ENCODE data around the gene CALHM6. TPM values are rescaled to one million over a fixed set of nuclear protein-coding genes. Genes with fewer than 3 reads are reported as not detected.

Gene CALHM6
- total RNA-seq, 1 donor from 2014 or later: not detected

- FAIRE-seq: no peak
These were observed 27.9 kb upstream of the CALHM6 start for GRCh38 chr6:116433206-116433712.

DNA sequence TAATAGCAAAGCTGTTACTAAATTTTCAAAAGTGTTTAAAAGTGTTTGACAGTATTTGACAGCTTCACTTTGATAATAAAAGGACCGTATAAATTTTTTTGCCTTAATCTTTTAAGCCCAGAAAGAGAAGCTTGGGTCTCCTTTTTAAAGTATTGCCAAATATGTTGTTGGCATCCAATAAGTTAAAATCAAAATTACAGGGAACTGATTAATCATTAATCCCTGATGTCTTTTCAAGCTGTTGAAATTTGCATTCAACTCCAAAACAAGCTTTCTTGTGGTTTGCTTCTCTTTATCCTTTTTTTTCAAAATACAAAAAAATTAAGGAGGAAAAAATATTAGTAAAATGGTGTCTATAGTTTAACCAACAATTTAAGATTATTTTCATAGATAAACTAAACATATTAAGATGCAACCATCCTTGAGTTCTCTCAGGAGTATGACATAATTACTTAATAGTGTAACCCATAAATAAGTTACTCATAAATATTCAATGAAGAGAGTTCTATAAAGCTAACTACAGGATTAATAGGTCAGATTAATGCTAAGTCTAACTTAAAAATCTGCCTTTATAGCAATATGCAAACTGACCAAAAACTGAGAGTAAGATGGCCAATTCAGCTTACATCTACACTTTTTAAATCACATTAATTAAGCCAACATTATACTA is 27.0 kb upstream of the CALHM6 start:
- H3K9ac ChIP-seq (ENCODE audit: low read length): no peak overlapping the region
- no peaks in the 10 kb centered on the region for H3K27me3 ChIP-seq (ENCODE audit: insufficient read depth, low read length)
- H3K36me3 ChIP-seq (ENCODE audit: insufficient read depth, low read length): peaks cover 29% of the 10 kb centered on the region
- TF ChIP-seq CTCF (IDR thresholded peaks at IDR 0.05; ENCODE audit: insufficient read depth, low read depth, low read length) (no peak), EZH2 (IDR thresholded peaks at IDR 0.05; ENCODE audit: insufficient read depth, low read length) (no peak)
- DNase-seq (ENCODE audit: low read depth) (no peak), FAIRE-seq (no peak)
- no peak overlapping the region for H3K4me3 Mint-ChIP-seq (ENCODE audit: unreplicated experiment)
- no peaks in the 10 kb centered on the region for H3K27me3 Mint-ChIP-seq (ENCODE audit: low read depth, unreplicated experiment)
- H3K9me3 ChIP-seq (ENCODE audit: insufficient read depth, low read depth, low read length): no peaks in the 10 kb centered on the region
- peaks cover 8% of the 10 kb centered on the region for H3K4me1 ChIP-seq (ENCODE audit: insufficient read depth, low read length)
- H3K4me2 ChIP-seq (ENCODE audit: low read length): no peak overlapping the region
- peaks cover 17% of the 10 kb centered on the region for H3K36me3 Mint-ChIP-seq (ENCODE audit: low read depth, unreplicated experiment)
- peaks cover 5% of the 10 kb centered on the region for H3K4me1 Mint-ChIP-seq (ENCODE audit: low read depth, unreplicated experiment)
- H3K27ac ChIP-seq (ENCODE audit: low read depth, low read length): no peak overlapping the region
- no peak overlapping the region for H2AFZ ChIP-seq (ENCODE audit: low read depth, low read length)
- no peak overlapping the region for H3K27ac Mint-ChIP-seq (ENCODE audit: unreplicated experiment)
- no peaks in the 10 kb centered on the region for H3K79me2 ChIP-seq (ENCODE audit: insufficient read depth, low read length)
- H3K9me3 Mint-ChIP-seq (ENCODE audit: unreplicated experiment): no peaks in the 10 kb centered on the region
- H4K20me1 ChIP-seq (ENCODE audit: insufficient read depth, low read length): no peaks in the 10 kb centered on the region
- no peak overlapping the region for H3K4me3 ChIP-seq (ENCODE audit: insufficient read depth, low read depth, low read length)

More at GRCh38 chr6:116433206-116433712, 27.9 kb upstream of the CALHM6 start:
- no peaks in the 10 kb centered on the region for H3K27me3 Mint-ChIP-seq (ENCODE audit: low read depth, unreplicated experiment)
- Histone ChIP-seq H3K79me2 (ENCODE audit: insufficient read depth, low read length) (no peaks in the 10 kb centered on the region), H2AFZ (ENCODE audit: low read depth, low read length) (no peak overlapping the region), H3K4me1 (ENCODE audit: insufficient read depth, low read length) (no peaks in the 10 kb centered on the region), H4K20me1 (ENCODE audit: insufficient read depth, low read length) (no peaks in the 10 kb centered on the region), H3K4me3 (ENCODE audit: insufficient read depth, low read depth, low read length) (no peak overlapping the region), H3K36me3 (ENCODE audit: insufficient read depth, low read length) (peaks cover 32% of the 10 kb centered on the region), H3K27me3 (ENCODE audit: insufficient read depth, low read length) (no peaks in the 10 kb centered on the region), H3K9me3 (ENCODE audit: insufficient read depth, low read depth, low read length) (no peaks in the 10 kb centered on the region), H3K27ac (ENCODE audit: low read depth, low read length) (no peak overlapping the region), H3K9ac (ENCODE audit: low read length) (no peak overlapping the region), H3K4me2 (ENCODE audit: low read length) (no peak overlapping the region)
- H3K4me3 Mint-ChIP-seq (ENCODE audit: unreplicated experiment): no peak overlapping the region
- TF ChIP-seq CTCF (IDR thresholded peaks at IDR 0.05; ENCODE audit: insufficient read depth, low read depth, low read length) (no peak), EZH2 (IDR thresholded peaks at IDR 0.05; ENCODE audit: insufficient read depth, low read length) (no peak)
- peaks cover 23% of the 10 kb centered on the region for H3K36me3 Mint-ChIP-seq (ENCODE audit: low read depth, unreplicated experiment)
- no peaks in the 10 kb centered on the region for H3K9me3 Mint-ChIP-seq (ENCODE audit: unreplicated experiment)
- no peak overlapping the region for H3K27ac Mint-ChIP-seq (ENCODE audit: unreplicated experiment)
- H3K4me1 Mint-ChIP-seq (ENCODE audit: low read depth, unreplicated experiment): no peaks in the 10 kb centered on the region
- DNase-seq (ENCODE audit: low read depth): no peak

DNA sequence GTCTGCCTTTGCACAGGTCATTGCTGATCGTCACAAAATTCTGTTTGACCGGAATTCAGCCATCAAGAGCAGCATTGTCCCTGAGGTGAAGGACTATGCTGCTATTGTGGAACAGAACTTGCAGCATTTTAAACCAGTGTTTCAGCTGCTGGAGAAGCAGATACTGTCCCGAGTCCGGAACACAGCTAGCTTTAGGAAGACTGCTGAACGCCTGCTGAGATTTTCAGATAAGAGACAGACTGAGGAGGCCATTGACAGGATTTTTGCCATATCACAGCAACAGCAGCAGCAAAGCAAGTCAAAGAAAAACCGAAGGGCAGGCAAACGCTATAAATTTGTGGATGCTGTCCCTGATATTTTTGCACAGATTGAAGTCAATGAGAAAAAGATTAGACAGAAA is 24.6 kb upstream of the CALHM6 start:
- peaks cover 23% of the 10 kb centered on the region for H3K36me3 ChIP-seq (ENCODE audit: insufficient read depth, low read length)
- Mint-ChIP-seq H3K4me1 (ENCODE audit: low read depth, unreplicated experiment) (peaks cover 11% of the 10 kb centered on the region), H3K27me3 (ENCODE audit: low read depth, unreplicated experiment) (no peaks in the 10 kb centered on the region), H3K36me3 (ENCODE audit: low read depth, unreplicated experiment) (peaks cover 12% of the 10 kb centered on the region), H3K27ac (ENCODE audit: unreplicated experiment) (no peak overlapping the region), H3K4me3 (ENCODE audit: unreplicated experiment) (no peak overlapping the region), H3K9me3 (ENCODE audit: unreplicated experiment) (no peaks in the 10 kb centered on the region)
- no peak overlapping the region for H3K27ac ChIP-seq (ENCODE audit: low read depth, low read length)
- H3K27me3 ChIP-seq (ENCODE audit: insufficient read depth, low read length): no peaks in the 10 kb centered on the region
- no peaks in the 10 kb centered on the region for H3K79me2 ChIP-seq (ENCODE audit: insufficient read depth, low read length)
- H3K9ac ChIP-seq (ENCODE audit: low read length): no peak overlapping the region
- H2AFZ ChIP-seq (ENCODE audit: low read depth, low read length): no peak overlapping the region
- DNase-seq (ENCODE audit: low read depth) (no peak), FAIRE-seq (no peak)
- TF ChIP-seq CTCF (IDR thresholded peaks at IDR 0.05; ENCODE audit: insufficient read depth, low read depth, low read length): no peak
- no peak for TF ChIP-seq EZH2 (IDR thresholded peaks at IDR 0.05; ENCODE audit: insufficient read depth, low read length)
- H4K20me1 ChIP-seq (ENCODE audit: insufficient read depth, low read length): no peaks in the 10 kb centered on the region
- H3K4me3 ChIP-seq (ENCODE audit: insufficient read depth, low read depth, low read length): no peak overlapping the region
- peaks cover 12% of the 10 kb centered on the region for H3K4me1 ChIP-seq (ENCODE audit: insufficient read depth, low read length)
- H3K4me2 ChIP-seq (ENCODE audit: low read length): no peak overlapping the region
- no peaks in the 10 kb centered on the region for H3K9me3 ChIP-seq (ENCODE audit: insufficient read depth, low read depth, low read length)
